Breast epithelium (tissue), 4 donors: ENCODE data around the gene CARD14. TPM values are rescaled to one million over a fixed set of nuclear protein-coding genes. Genes with fewer than 3 reads are reported as not detected.

ENCODE experiments used
- DNase-seq, 2 donors: peaks; one replicate each; pipeline ENCODE4 v3.0.0-alpha.2; 2019; ENCODE audit warnings: low spot score in 2 of 2
- H3K27ac ChIP-seq, 2 donors: fragments of 200-600 bp; sonication (generic) in 1 of 2; one replicate each; pipeline ENCODE4 v1.5.1; 2016 to 2019; ENCODE audit warnings: mild to moderate bottlenecking in 1 of 2
- H3K27me3 ChIP-seq, 2 donors: fragments of 200-600 bp; sonication (generic) in 1 of 2; one replicate each; pipeline versions ENCODE4 v1.5.1 to v1.6.0; 2017 to 2019; ENCODE audit warnings: control low read depth in 1 of 2, mild to moderate bottlenecking in 1 of 2
- H3K36me3 ChIP-seq: fragments of 200-600 bp; one replicate; pipeline ENCODE4 v1.5.1; 2019
- H3K4me1 ChIP-seq, 2 donors: fragments of 200-600 bp; sonication (generic); one replicate each; pipeline ENCODE4 v1.5.1; 2016 to 2019; ENCODE audit warnings: control low read depth in 1 of 2
- H3K4me3 ChIP-seq, 3 donors: fragments of 200-600 bp; sonication (generic); 1 replicate in 2 of 3; 2 replicates in 1 of 3; pipeline ENCODE4 v1.5.1; 2016 to 2019; ENCODE audit warnings: mild to moderate bottlenecking in 3 of 3, moderate library complexity in 2 of 3
- H3K9me3 ChIP-seq, 2 donors: fragments of 200-600 bp; sonication (generic) in 1 of 2; one replicate each; pipeline ENCODE4 v1.5.1; 2016 to 2019; ENCODE audit warnings: control low read depth in 1 of 2
- POLR2A ChIP-seq: fragments of 450-650 bp; IDR thresholded peaks from one replicate; pipeline ENCODE4 v1.6.1; 2016; ENCODE audit warnings: antibody characterized with exemption, mild to moderate bottlenecking, moderate library complexity
- POLR2AphosphoS5 ChIP-seq, 3 donors: sonication (generic); formaldehyde crosslinking; IDR thresholded peaks; one replicate each; pipeline ENCODE4 v1.6.1; 2017; ENCODE audit warnings: antibody characterized with exemption in 3 of 3
- intact Hi-C: fragments of 100-400 bp; cut with DNase I; formaldehyde crosslinking; loops from one replicate; pipeline ENCODE4 v1.15.1; 2023; ENCODE audit warnings: low total_unique reads
- total RNA-seq, 3 donors: library from RNA; depleted of rRNA; stranded (reverse); fragments of >200 nt; gene quantifications; one replicate each; pipeline ENCODE4 v1.1.0, GENCODE V29; 2016
- TF ChIP-seq, protein P1 (sequence below), 3 donors: fragments of 450-650 bp; IDR thresholded peaks; one replicate each; pipeline ENCODE4 v1.5.1; 2016 to 2017; ENCODE audit warnings: antibody characterized with exemption in 3 of 3, mild to moderate bottlenecking in 3 of 3, moderate library complexity in 3 of 3

The CARD14 gene
- total RNA-seq, 3 donors from 2014 or later: 0.32 to 13.8 (median 9.4) TPM

DNA sequence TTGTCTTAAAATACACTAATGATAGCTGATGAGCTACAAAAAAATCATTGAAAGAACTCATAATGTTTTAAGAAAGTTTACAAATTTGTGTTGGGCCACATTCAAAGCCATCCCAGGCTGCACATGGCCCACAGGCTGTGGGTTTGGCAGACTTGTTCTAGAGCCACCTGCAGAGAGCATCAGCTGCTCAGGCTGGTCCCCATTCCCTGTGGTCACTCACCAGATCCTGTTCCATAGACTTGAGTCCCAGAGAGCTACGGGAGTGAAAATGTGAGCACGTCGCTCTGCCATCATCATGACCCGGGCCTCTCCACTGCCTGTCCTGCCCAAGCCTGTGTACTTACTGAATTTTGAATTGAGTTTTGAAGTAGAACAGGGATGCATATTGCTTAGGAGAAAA, 57.3 kb downstream of the CARD14 start:
- Histone ChIP-seq H3K4me3 (no peak overlapping the region), H3K27me3 (no peaks in the 10 kb centered on the region), H3K36me3 (no peaks in the 10 kb centered on the region), H3K9me3 (peaks cover under 1 to 8% of the 10 kb centered on the region in 2 donors), H3K27ac (no peak overlapping the region), H3K4me1 (no peaks in the 10 kb centered on the region)
- intact Hi-C loops: no loop called here
- DNase-seq: no peak
- TF ChIP-seq, protein P1, sequence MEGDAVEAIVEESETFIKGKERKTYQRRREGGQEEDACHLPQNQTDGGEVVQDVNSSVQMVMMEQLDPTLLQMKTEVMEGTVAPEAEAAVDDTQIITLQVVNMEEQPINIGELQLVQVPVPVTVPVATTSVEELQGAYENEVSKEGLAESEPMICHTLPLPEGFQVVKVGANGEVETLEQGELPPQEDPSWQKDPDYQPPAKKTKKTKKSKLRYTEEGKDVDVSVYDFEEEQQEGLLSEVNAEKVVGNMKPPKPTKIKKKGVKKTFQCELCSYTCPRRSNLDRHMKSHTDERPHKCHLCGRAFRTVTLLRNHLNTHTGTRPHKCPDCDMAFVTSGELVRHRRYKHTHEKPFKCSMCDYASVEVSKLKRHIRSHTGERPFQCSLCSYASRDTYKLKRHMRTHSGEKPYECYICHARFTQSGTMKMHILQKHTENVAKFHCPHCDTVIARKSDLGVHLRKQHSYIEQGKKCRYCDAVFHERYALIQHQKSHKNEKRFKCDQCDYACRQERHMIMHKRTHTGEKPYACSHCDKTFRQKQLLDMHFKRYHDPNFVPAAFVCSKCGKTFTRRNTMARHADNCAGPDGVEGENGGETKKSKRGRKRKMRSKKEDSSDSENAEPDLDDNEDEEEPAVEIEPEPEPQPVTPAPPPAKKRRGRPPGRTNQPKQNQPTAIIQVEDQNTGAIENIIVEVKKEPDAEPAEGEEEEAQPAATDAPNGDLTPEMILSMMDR (IDR thresholded peaks at IDR 0.05): no peak
- TF ChIP-seq POLR2AphosphoS5 (IDR thresholded peaks at IDR 0.05): no peak
- TF ChIP-seq POLR2A: no peak

DNA sequence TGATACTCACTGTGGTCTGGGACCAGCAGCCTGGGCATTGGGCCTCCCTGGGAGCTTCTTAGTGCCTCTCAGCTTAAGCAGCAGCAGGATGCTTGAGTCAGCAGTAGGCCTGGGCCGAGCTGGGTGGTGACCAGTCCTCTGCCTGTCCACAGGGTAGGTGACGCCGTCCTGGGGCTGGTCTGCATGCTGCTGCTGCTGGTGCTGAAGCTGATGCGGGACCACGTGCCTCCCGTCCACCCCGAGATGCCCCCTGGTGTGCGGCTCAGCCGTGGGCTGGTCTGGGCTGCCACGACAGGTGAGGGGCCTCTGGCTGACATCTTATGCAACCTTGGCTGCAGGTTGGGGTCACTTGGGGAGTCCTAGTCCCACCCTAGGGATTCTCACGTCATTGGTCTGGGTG, 57.8 kb downstream of the CARD14 start:
- Histone ChIP-seq H3K4me3 (no peak overlapping the region), H3K27me3 (no peaks in the 10 kb centered on the region), H3K4me1 (no peaks in the 10 kb centered on the region), H3K9me3 (peaks cover 3 to 13% of the 10 kb centered on the region in 2 donors), H3K36me3 (no peaks in the 10 kb centered on the region), H3K27ac (no peak overlapping the region)
- no peak for TF ChIP-seq POLR2AphosphoS5 (IDR thresholded peaks at IDR 0.05)
- TF ChIP-seq POLR2A: no peak
- TF ChIP-seq, protein P1 (IDR thresholded peaks at IDR 0.05): no peak
- DNase-seq: no peak
- intact Hi-C loops: no loop called here

DNA sequence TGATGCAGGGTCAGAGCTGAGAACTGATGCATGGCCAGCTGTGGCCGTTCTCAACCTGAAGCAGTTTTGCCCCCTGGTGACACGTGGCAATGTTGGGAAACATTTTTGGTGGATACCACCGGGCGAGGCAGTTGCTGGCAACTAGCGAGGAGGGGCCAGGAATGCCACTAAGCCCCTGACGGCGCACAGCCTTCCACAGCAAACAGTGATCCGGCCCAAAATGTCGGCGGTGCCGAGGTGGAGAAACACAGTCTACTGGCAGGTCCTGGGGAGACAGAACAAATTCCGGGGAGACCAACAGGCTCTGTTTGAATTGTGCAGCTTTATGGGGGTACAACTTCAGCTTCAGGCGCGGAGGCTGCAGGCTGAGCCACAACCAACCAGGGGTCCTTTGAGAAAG, 58.6 kb downstream of the CARD14 start:
- TF ChIP-seq, protein P1 (IDR thresholded peaks at IDR 0.05): no peak
- TF ChIP-seq POLR2A (no peak), POLR2AphosphoS5 (IDR thresholded peaks at IDR 0.05) (no peak)
- H3K27ac ChIP-seq: no peak overlapping the region
- no peaks in the 10 kb centered on the region for H3K4me1 ChIP-seq
- no peaks in the 10 kb centered on the region for H3K27me3 ChIP-seq
- no peak overlapping the region for H3K4me3 ChIP-seq
- no peaks in the 10 kb centered on the region for H3K36me3 ChIP-seq
- peaks cover 10 to 21% of the 10 kb centered on the region in 2 donors for H3K9me3 ChIP-seq
- intact Hi-C loops: no loop called here
- DNase-seq: no peak

DNA sequence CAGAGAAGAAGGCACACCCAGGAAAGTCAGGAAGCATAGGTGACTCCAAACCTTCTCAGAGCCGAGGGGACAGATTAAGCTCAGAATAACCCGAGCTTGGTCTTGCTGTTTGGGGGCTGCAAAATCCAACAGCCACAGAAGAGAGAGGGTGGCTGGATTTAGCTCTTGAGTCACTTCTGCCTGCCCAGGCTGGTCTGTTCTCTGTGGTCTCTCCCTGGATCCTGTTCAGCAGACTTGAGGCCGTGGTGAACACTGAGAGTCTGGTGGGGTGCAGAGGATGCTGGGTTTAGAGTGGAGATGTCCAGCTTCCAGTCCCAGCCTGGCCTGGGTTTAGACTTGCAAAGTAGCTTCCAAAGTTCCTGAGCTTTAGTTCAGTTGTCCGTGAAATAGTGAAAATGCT, 59.2 kb downstream of the CARD14 start:
- TF ChIP-seq POLR2A (no peak), POLR2AphosphoS5 (IDR thresholded peaks at IDR 0.05) (no peak)
- TF ChIP-seq, protein P1 (IDR thresholded peaks at IDR 0.05): no peak
- H3K27ac ChIP-seq: no peak overlapping the region
- H3K27me3 ChIP-seq: no peaks in the 10 kb centered on the region
- no peak for DNase-seq
- H3K36me3 ChIP-seq: no peaks in the 10 kb centered on the region
- peaks cover 11 to 24% of the 10 kb centered on the region in 2 donors for H3K9me3 ChIP-seq
- H3K4me3 ChIP-seq: no peak overlapping the region
- H3K4me1 ChIP-seq: no peaks in the 10 kb centered on the region
- intact Hi-C loops: no loop called here

DNA sequence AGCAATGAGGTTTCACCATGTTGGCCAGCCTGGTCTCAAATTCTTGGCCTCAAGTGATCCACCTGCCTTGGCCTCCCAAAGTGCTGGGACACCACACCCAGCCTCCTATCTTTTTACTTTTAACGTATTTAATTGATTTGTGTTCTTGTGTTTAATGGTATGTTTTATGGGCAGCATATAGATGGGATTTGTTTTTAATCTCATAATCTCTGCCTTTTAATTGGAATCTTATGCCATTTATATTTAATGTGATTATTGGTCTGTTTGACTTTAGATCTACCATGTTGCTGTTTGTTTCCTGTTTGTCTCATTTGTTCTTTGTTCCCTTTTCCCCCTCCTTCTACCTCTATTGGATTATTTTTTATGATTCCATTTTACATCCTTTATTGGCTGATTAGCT, 62.6 kb downstream of the CARD14 start:
- Histone ChIP-seq H3K27me3 (no peaks in the 10 kb centered on the region), H3K36me3 (no peaks in the 10 kb centered on the region), H3K4me1 (no peaks in the 10 kb centered on the region), H3K4me3 (no peak overlapping the region), H3K27ac (no peak overlapping the region), H3K9me3 (peaks cover 11 to 24% of the 10 kb centered on the region in 2 donors)
- no peak for DNase-seq
- TF ChIP-seq, protein P1 (IDR thresholded peaks at IDR 0.05): no peak
- intact Hi-C loops: no loop called here
